Measurements from ENCODE around the gene BNC2. TPM values are rescaled to one million over a fixed set of nuclear protein-coding genes. Genes with fewer than 3 reads are reported as not detected.

BNC2 gene
- total and polyA plus RNA-seq, 4 experiments from 2014 or later, result not detected

GRCh38 chr9:16642421-16643109 lies 227.9 kb downstream of the BNC2 start:
- H3K4me1 Mint-ChIP-seq, result no peaks in the 10 kb centered on the region
- no peaks in the 10 kb centered on the region for H3K36me3 Mint-ChIP-seq
- Histone ChIP-seq H3K9me3 (ENCODE audit: control insufficient read depth in 1 of 2, low read length in 2 of 2) (no peaks in the 10 kb centered on the region), H3K27ac (ENCODE audit: low read depth, low read length) (no peak overlapping the region), H3K4me1 (ENCODE audit: insufficient read depth, low read length) (no peaks in the 10 kb centered on the region), H3K27me3 (ENCODE audit: insufficient read depth, low read length) (no peaks in the 10 kb centered on the region), H3K36me3 (ENCODE audit: insufficient read depth, low read length) (no peaks in the 10 kb centered on the region), H3K4me3 (ENCODE audit: low read length in 2 of 2) (no peak overlapping the region)
- H3K27me3 Mint-ChIP-seq, result no peaks in the 10 kb centered on the region
- H3K27ac Mint-ChIP-seq, result no peak overlapping the region
- ChIA-PET POLR2A (ENCODE audit: partially characterized antibody) (no interaction called here), CTCF (ENCODE audit: partially characterized antibody) (no interaction called here)
- DNase-seq, result no peak
- H3K9me3 Mint-ChIP-seq, result peaks cover 0 to 7% (median under 1%) of the 10 kb centered on the region in 8 donors
- intact Hi-C loops (cut with micrococcal nuclease), result no loop called here
- no peak overlapping the region for H3K4me3 Mint-ChIP-seq

DNA sequence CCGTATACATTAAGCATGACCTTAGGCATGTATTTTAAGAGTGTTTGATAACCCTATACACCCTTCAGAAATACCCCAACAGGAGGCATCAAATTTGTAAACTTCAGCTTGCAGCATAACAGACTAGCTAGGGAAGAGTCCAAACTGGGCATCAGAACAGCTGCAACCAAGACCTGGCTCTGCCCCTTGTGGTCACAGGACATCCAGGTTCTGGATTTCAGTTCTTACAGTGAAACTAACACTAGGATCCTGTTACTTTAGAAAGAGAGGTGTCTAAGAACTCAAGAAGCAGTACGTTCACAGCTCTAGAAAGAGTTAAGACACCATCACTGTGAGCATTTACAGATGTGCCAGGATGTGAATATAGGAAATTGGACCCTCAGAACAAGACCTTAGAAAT lies 229.8 kb downstream of the BNC2 start:
- Histone ChIP-seq H3K27ac (ENCODE audit: low read depth, low read length) (no peak overlapping the region), H3K4me3 (ENCODE audit: low read length in 2 of 2) (no peak overlapping the region), H3K4me1 (ENCODE audit: insufficient read depth, low read length) (no peaks in the 10 kb centered on the region), H3K27me3 (ENCODE audit: insufficient read depth, low read length) (no peaks in the 10 kb centered on the region), H3K9me3 (ENCODE audit: control insufficient read depth in 1 of 2, low read length in 2 of 2) (no peaks in the 10 kb centered on the region), H3K36me3 (ENCODE audit: insufficient read depth, low read length) (no peaks in the 10 kb centered on the region)
- DNase-seq, result no peak
- POLR2A ChIA-PET (ENCODE audit: partially characterized antibody), result no interaction called here
- intact Hi-C loops (cut with micrococcal nuclease), result no loop called here
- Mint-ChIP-seq H3K27ac (no peak overlapping the region), H3K4me1 (no peaks in the 10 kb centered on the region), H3K27me3 (no peaks in the 10 kb centered on the region), H3K36me3 (no peaks in the 10 kb centered on the region), H3K4me3 (no peak overlapping the region), H3K9me3 (peaks cover 0 to 5% (median under 1%) of the 10 kb centered on the region in 8 donors)
- CTCF ChIA-PET (ENCODE audit: partially characterized antibody), result no interaction called here

GRCh38 chr9:16639644-16640043 lies 230.8 kb downstream of the BNC2 start:
- no peak for DNase-seq
- Mint-ChIP-seq H3K27ac (no peak overlapping the region), H3K9me3 (peaks cover 0 to 5% (median under 1%) of the 10 kb centered on the region in 8 donors), H3K36me3 (no peaks in the 10 kb centered on the region), H3K4me3 (no peak overlapping the region), H3K4me1 (no peaks in the 10 kb centered on the region), H3K27me3 (no peaks in the 10 kb centered on the region)
- intact Hi-C loops (cut with micrococcal nuclease), result no loop called here
- Histone ChIP-seq H3K27ac (ENCODE audit: low read depth, low read length) (no peak overlapping the region), H3K36me3 (ENCODE audit: insufficient read depth, low read length) (no peaks in the 10 kb centered on the region), H3K9me3 (ENCODE audit: control insufficient read depth in 1 of 2, low read length in 2 of 2) (no peaks in the 10 kb centered on the region), H3K27me3 (ENCODE audit: insufficient read depth, low read length) (no peaks in the 10 kb centered on the region), H3K4me1 (ENCODE audit: insufficient read depth, low read length) (no peaks in the 10 kb centered on the region), H3K4me3 (ENCODE audit: low read length in 2 of 2) (no peak overlapping the region)
- ChIA-PET CTCF (ENCODE audit: partially characterized antibody) (no interaction called here), POLR2A (ENCODE audit: partially characterized antibody) (no interaction called here)

DNA sequence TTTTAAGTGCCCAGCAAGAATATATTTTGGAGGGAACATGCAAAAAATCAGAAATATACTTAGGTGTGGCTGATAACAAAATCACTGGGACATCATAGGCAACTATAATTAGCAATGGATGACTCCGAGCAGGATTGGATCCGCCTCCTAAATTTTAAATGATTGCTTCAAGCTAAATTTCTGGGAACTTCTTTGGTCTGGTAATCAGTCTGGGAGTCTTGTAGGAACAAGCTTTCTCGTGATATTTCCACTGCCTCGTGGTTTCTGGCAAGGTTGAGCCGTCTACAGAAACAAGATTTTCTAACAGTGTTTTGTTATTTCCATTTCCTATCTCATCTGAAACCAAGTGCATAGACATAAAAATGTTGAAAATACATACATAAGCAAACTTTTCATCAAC lies 232.6 kb downstream of the BNC2 start:
- Histone ChIP-seq H3K4me3 (ENCODE audit: low read length in 2 of 2) (no peak overlapping the region), H3K27me3 (ENCODE audit: insufficient read depth, low read length) (no peaks in the 10 kb centered on the region), H3K27ac (ENCODE audit: low read depth, low read length) (no peak overlapping the region), H3K36me3 (ENCODE audit: insufficient read depth, low read length) (no peaks in the 10 kb centered on the region), H3K4me1 (ENCODE audit: insufficient read depth, low read length) (no peaks in the 10 kb centered on the region), H3K9me3 (ENCODE audit: control insufficient read depth in 1 of 2, low read length in 2 of 2) (no peaks in the 10 kb centered on the region)
- Mint-ChIP-seq H3K36me3 (no peaks in the 10 kb centered on the region), H3K4me1 (no peaks in the 10 kb centered on the region), H3K9me3 (peaks cover 0 to 5% (median under 1%) of the 10 kb centered on the region in 8 donors), H3K27ac (no peak overlapping the region), H3K27me3 (no peaks in the 10 kb centered on the region), H3K4me3 (no peak overlapping the region)
- CTCF ChIA-PET (ENCODE audit: partially characterized antibody), result no interaction called here
- POLR2A ChIA-PET (ENCODE audit: partially characterized antibody), result no interaction called here
- intact Hi-C loops (cut with micrococcal nuclease), result no loop called here
- DNase-seq, result no peak

- CTCF ChIA-PET (ENCODE audit: partially characterized antibody), result no interaction called here
- no peak for DNase-seq
- Histone ChIP-seq H3K27ac (ENCODE audit: low read depth, low read length) (no peak overlapping the region), H3K4me3 (ENCODE audit: low read length in 2 of 2) (no peak overlapping the region), H3K36me3 (ENCODE audit: insufficient read depth, low read length) (no peaks in the 10 kb centered on the region), H3K9me3 (ENCODE audit: control insufficient read depth in 1 of 2, low read length in 2 of 2) (no peaks in the 10 kb centered on the region), H3K4me1 (ENCODE audit: insufficient read depth, low read length) (no peaks in the 10 kb centered on the region), H3K27me3 (ENCODE audit: insufficient read depth, low read length) (no peaks in the 10 kb centered on the region)
- no peaks in the 10 kb centered on the region for H3K27me3 Mint-ChIP-seq
- no peak overlapping the region for H3K27ac Mint-ChIP-seq
- H3K4me1 Mint-ChIP-seq, result no peaks in the 10 kb centered on the region
- peaks cover 0 to 5% (median under 1%) of the 10 kb centered on the region in 8 donors for H3K9me3 Mint-ChIP-seq
- no peaks in the 10 kb centered on the region for H3K36me3 Mint-ChIP-seq
- intact Hi-C loops (cut with micrococcal nuclease), result no loop called here
- H3K4me3 Mint-ChIP-seq, result no peak overlapping the region
- POLR2A ChIA-PET (ENCODE audit: partially characterized antibody), result no interaction called here
These were observed 233.3 kb downstream of the BNC2 start for GRCh38 chr9:16637218-16637617.

GRCh38 chr9:16633794-16634193 lies 236.7 kb downstream of the BNC2 start:
- Mint-ChIP-seq H3K27ac (no peak overlapping the region), H3K36me3 (no peaks in the 10 kb centered on the region), H3K27me3 (no peaks in the 10 kb centered on the region), H3K4me1 (no peaks in the 10 kb centered on the region), H3K4me3 (no peak overlapping the region), H3K9me3 (peaks cover 0 to 5% (median under 1%) of the 10 kb centered on the region in 8 donors)
- no peaks in the 10 kb centered on the region for H3K4me1 ChIP-seq (ENCODE audit: insufficient read depth, low read length)
- H3K36me3 ChIP-seq (ENCODE audit: insufficient read depth, low read length), result no peaks in the 10 kb centered on the region
- CTCF ChIA-PET (ENCODE audit: partially characterized antibody), result no interaction called here
- POLR2A ChIA-PET (ENCODE audit: partially characterized antibody), result no interaction called here
- H3K9me3 ChIP-seq (ENCODE audit: control insufficient read depth in 1 of 2, low read length in 2 of 2), result no peaks in the 10 kb centered on the region
- no peak for DNase-seq
- no peak overlapping the region for H3K27ac ChIP-seq (ENCODE audit: low read depth, low read length)
- H3K27me3 ChIP-seq (ENCODE audit: insufficient read depth, low read length), result no peaks in the 10 kb centered on the region
- H3K4me3 ChIP-seq (ENCODE audit: low read length in 2 of 2), result no peak overlapping the region
- intact Hi-C loops (cut with micrococcal nuclease), result no loop called here

DNA sequence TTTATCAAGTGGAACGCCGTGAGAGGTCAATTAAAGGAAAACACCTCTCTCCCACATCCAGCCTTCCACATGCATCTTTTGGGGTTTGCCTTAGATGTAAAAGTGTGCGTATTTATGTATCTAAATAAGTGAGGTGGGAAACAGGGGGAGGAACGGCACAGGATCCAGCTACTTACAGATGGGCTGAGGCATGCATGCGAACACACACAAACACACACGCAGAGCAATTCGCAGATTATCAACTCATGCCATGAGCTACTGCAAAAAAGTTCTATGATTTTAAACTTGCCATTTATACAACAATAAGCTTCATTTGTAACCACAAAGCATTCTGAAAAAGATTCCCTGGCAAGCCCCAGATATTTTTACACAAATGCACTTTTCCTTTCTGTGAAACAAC lies 242.1 kb downstream of the BNC2 start:
- Mint-ChIP-seq H3K27me3 (no peaks in the 10 kb centered on the region), H3K4me1 (no peaks in the 10 kb centered on the region), H3K36me3 (no peaks in the 10 kb centered on the region), H3K4me3 (no peak overlapping the region), H3K27ac (no peak overlapping the region), H3K9me3 (peaks cover 0 to 6% (median 0%) of the 10 kb centered on the region in 8 donors)
- Histone ChIP-seq H3K4me1 (ENCODE audit: insufficient read depth, low read length) (no peaks in the 10 kb centered on the region), H3K9me3 (ENCODE audit: control insufficient read depth in 1 of 2, low read length in 2 of 2) (no peaks in the 10 kb centered on the region), H3K27me3 (ENCODE audit: insufficient read depth, low read length) (no peaks in the 10 kb centered on the region), H3K4me3 (ENCODE audit: low read length in 2 of 2) (no peak overlapping the region), H3K27ac (ENCODE audit: low read depth, low read length) (no peak overlapping the region), H3K36me3 (ENCODE audit: insufficient read depth, low read length) (no peaks in the 10 kb centered on the region)
- intact Hi-C loops (cut with micrococcal nuclease), result no loop called here
- POLR2A ChIA-PET (ENCODE audit: partially characterized antibody), result no interaction called here
- CTCF ChIA-PET (ENCODE audit: partially characterized antibody), result no interaction called here
- no peak for DNase-seq

- H3K4me3 Mint-ChIP-seq, result no peak overlapping the region
- intact Hi-C loops (cut with micrococcal nuclease), result no loop called here
- ChIA-PET POLR2A (ENCODE audit: partially characterized antibody) (no interaction called here), CTCF (ENCODE audit: partially characterized antibody) (no interaction called here)
- no peaks in the 10 kb centered on the region for H3K27me3 Mint-ChIP-seq
- no peak overlapping the region for H3K27ac Mint-ChIP-seq
- Histone ChIP-seq H3K27me3 (ENCODE audit: insufficient read depth, low read length) (no peaks in the 10 kb centered on the region), H3K36me3 (ENCODE audit: insufficient read depth, low read length) (no peaks in the 10 kb centered on the region), H3K27ac (ENCODE audit: low read depth, low read length) (no peak overlapping the region), H3K9me3 (ENCODE audit: control insufficient read depth in 1 of 2, low read length in 2 of 2) (no peaks in the 10 kb centered on the region), H3K4me3 (ENCODE audit: low read length in 2 of 2) (no peak overlapping the region), H3K4me1 (ENCODE audit: insufficient read depth, low read length) (no peaks in the 10 kb centered on the region)
- H3K9me3 Mint-ChIP-seq, result peaks cover 0 to 10% (median 1%) of the 10 kb centered on the region in 8 donors
- no peaks in the 10 kb centered on the region for H3K36me3 Mint-ChIP-seq
- H3K4me1 Mint-ChIP-seq, result no peaks in the 10 kb centered on the region
- no peak for DNase-seq
These were observed 242.5 kb downstream of the BNC2 start for GRCh38 chr9:16627967-16628366.

All from CD4-positive, alpha-beta memory T cell (primary cell).